Fibroblast of the conjunctiva (primary cell): Measurements from ENCODE around the gene HPD.
"Not testable (repeated sequence)": the region's sequence is repeated elsewhere in the genome, so short reads cannot be mapped to it uniquely, and the experiment has no call there.

ENCODE experiments used
- DNase-seq: peaks from one replicate; pipeline ENCODE4 v3.0.0-alpha.2; 2010; ENCODE audit warnings: low read depth

Gene HPD

DNA sequence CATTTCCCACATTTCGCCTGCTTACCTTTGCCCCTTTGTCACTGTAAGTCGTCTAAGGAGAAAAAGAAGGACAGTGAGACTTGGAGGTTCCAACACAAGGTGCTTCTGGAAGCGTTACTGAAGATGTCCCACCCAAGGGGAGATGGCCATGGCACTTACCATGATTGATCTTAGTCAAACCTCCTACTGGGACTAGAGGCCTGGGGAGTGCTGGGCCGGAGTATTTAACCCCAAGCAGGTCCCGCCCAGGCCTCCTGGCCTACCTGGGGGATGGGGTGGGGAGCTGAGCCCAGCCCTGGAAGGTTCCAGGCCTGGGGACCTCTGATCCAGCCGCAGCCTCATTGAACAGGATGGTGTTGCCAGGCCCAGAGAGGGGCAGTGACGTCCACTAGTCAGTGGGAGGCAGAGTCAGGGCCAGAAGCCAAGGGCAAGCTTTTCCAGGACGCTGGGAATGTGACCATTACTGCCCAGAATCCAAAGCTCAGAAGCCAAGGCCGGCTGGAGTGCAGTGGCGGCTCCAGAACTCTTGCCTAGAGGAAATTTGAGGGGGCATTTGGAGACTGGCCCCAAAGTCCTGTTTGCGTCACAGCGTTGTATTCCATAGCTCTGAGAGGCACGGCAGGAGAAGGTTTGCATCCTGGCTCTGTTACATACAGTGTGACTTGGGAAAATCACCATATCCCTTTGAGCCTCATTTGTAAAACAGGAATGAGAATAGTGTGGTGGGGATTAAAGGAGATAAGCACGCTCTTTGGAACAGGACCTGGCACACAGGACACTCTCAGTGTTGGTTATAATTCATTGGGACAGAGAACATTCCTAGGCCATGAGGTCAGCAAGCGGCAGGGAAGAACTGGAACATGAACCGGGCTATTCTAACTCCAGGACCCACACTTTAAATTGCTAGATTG is at the start of gene HPD:
Gene HPD (minus strand): TSS at position 198 of the 911 bp plus-strand sequence. CDS start 36 bp downstream, at position 162.
- peak; percentile 56 for DNase-seq

DNA sequence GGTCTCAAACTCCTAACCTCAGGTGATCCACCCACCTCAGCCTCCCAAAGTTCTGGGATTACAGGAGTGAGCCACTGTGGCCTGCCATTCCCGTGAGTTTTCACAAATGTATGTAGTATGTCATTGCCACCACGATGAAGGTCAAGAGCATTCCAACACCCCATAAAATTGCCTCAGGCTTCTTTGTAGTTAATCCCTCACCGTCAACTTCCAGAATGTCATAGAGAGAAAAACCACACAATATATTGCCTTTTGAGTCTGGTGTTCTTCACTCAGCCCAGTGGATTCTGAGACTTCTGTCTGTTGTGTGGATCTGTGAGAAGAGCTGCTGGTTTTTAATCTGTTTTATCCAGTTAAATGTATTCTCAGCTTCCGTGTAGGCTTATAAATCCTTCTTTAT is 47.1 kb upstream of the HPD start:
- no peak for DNase-seq

DNA sequence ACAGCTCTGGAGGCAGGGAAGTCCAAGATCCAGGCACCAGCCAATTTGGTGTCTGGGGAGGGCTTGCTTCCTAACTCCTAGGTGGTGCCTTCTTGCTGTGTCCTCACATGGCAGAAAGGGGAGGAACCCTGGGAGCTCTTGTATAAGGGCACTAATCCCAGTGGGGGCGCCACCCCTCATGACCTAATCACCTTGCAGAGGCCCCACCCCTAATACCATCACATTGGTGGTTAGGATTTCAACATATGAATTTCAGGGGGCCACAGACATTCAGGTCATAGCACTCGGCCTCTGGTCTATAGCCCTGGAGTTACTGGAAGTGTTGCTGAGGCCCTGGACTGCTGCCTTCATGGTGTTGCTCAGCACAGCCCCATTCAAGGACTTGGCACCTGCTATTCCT is 44.5 kb upstream of the HPD start:
- no peak for DNase-seq

GRCh38 chr12:121899590-121899989 is 40.9 kb upstream of the HPD start:
- no peak for DNase-seq

DNA sequence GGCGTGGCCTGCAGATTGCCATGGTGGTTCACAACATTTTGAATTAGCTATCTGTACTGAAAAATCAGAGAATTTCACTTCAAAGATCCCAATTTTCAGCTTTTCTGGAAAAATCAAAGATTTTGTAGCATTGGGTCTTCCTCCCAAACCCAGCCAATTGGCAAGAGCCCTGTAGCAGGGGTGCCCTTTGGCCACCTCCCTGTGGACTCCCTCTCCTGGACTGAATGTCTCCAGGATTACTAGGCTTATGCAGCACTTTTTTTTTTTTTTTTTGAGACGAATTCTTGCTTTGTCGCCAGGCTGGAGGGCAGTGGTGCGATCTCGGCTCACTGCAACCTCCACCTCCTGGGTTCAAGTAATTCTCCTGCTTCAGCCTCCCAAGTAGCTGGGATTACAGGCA is 39.6 kb upstream of the HPD start:
- no peak for DNase-seq

- DNase-seq: no peak
These were observed 36.0 kb upstream of the HPD start for GRCh38 chr12:121894633-121895032.

DNA sequence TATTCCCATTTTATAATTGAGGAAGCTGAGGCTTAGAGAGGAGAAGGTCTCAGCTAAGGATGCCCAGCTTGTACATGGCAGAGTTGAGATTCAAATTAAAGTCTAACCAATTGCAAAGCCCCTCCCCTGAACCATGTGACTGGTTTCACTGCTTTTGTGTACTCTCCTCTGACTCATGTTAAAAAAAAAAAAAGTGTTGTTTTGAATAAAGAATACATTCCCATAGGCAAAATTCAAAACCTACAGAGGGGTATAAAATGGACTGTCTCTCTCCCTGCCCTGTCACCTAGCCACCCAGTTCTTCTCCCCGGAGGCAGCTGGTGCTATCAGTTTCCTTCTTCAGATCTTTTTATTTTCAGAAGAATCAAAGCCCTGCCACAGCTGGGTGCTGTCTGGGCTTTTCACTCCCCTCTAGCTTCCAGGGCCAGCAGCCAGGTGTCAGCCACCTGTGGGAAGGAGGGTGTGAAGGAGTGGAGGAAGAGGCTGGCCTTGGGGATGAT is 35.4 kb upstream of the HPD start:
- no peak for DNase-seq

DNA sequence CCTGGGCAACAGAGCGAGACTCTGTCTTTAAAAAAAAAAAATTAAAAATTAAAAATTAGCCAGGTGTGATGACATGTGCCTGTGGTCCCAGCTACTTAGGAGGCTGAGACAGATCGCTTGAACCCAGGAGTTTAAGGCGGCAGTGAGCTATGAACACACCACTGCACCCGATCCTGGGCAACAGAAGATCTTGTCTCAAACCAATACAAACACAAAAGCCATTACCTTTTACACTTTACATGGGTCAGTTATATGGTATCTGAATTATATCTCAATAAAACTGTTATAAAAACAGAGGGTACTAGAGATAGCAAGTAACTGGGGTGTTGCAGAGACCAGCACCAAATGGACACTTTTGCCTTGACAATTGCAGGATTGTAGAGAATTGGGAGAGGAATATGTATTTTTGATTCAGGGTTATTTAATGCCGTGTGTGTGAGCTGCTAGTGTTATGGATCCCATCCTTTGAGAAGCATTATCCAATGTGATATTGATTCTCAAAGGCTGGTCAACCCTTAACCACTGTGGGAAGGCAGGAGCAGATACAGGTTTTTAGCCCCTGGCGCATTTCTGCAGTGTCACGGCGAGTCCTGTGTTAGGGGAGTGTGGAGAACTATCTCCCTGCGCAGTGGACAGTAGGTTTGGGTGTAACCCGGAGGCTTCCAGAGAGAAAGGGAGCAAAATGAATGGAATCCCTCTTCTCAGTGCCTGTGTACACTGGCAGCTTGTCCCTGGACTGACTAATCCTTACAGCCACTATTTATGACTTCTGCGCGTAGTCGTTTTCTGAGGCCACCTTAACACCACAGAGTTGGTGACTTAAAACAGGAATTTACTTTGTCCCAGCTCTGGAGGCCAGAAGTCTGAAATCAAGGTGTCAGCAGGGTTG is 34.3 kb upstream of the HPD start:
- no peak for DNase-seq

- not testable (repeated sequence) for DNase-seq
These were observed 31.0 kb upstream of the HPD start for GRCh38 chr12:121889661-121890060.

DNA sequence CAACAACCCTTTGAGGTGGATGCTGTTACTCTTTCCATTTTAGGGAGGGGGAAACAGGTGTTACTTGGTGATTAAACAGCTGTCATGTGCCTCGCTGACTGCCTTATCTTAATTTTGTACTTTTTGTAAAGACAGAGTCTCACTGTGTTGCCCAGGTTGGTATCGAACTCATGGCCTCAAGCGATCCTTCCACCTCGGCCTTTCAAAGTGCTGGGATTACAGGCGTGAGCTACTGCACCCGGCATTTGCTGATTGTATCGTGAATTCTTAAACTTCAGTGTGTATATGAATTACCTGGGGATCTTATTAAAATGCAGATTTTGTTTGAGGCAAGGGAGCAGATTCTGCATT is 30.6 kb upstream of the HPD start:
- no peak for DNase-seq

DNA sequence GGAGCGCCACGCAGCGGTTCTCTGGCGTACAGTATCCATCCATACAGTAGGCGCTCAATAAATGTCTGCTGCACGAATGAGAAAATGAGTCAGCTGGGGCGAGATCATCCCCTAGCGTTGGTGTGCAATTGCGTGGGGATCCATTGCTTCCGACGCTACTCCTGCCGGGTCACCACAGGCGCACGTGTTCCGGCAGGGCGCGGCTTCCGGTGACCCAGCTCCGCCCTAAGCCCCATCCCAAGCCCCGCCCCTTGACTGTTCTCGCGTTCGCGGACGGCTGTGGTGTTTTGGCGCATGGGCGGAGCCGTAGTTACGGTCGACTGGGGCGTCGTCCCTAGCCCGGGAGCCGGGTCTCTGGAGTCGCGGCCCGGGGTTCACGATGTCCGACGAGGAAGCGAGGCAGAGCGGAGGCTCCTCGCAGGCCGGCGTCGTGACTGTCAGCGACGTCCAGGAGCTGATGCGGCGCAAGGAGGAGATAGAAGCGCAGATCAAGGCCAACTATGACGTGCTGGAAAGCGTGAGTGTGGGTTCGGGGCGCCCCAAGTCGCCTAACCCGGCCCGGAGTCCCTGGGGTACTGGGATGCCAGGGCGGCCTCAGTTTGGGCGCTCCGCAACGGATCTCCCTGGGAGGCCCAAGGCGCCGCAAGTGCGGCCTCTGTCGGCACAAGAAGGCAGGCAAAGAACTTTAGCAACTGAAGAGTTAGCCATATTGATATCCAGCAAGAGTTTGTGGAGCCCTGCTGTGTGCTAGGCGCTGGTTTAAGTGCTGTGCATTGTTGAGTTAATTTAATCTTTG is 30.0 kb upstream of the HPD start, which contains the start of gene PSMD9:
Gene PSMD9 (plus strand): TSS at position 313 of the 796 bp plus-strand sequence. CDS start 67 bp downstream, at position 380.
- peak; percentile 97 for DNase-seq

- no peak for DNase-seq
These were observed 29.4 kb upstream of the HPD start for GRCh38 chr12:121888083-121888477.

DNA sequence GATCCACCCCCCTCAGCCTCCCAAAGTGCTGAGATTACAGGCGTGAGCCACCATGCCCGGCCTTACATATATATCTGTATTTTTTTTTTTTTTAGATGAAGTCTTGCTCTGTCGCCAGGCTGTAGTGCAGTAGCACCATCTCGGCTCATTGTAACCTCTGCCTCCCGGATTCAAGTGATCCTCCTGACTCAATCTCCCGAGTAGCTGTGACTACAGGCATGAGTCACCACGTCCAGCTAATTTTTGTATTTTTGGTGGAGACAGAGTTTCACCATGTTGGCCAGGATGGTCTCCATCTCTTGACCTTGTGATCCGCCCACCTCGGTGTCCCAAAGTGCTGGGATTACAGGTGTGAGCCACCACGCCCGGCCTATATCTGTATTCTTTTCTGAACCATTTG is 26.5 kb upstream of the HPD start:
- not testable (repeated sequence) for DNase-seq

GRCh38 chr12:121883315-121883660 is 24.6 kb upstream of the HPD start:
- DNase-seq: no peak

GRCh38 chr12:121876080-121876447 is 17.4 kb upstream of the HPD start:
- not testable (repeated sequence) for DNase-seq

GRCh38 chr12:121875582-121875981 is 16.9 kb upstream of the HPD start:
- no peak for DNase-seq

GRCh38 chr12:121874071-121874470 is 15.4 kb upstream of the HPD start:
- no peak for DNase-seq

- no peak for DNase-seq
These were observed 14.5 kb upstream of the HPD start for GRCh38 chr12:121873216-121873569.

DNA sequence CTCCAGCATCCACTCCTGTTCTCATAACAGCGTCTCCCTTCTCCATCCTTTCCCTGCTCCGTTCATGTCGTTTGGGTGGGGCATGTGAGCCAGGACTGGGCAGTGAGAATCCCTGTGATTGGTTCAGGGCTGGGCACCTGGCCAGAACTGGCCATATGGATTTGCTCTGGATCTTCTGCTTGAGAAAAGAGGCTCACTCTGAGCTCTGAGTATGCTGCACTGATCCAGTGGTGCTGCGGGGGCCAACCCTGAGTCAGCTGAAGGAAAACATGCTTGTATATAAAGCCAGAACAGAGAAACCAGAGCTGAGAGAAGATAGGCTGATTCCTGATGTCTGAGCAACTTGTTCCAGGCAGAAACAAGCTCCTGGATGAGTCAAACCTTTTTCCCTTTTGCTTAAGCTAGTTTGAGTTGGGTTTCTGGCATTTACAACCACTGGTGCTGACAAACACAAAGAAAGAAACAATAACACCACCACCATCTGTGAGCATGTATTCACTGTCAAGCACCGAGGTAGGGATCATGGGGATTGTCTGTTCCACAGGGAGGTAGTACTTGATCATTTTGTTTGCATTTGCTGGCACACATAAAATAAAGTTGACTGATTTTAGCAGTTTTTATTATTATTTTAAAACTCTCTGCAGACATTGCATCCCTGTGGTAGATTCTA is 14.0 kb upstream of the HPD start:
- peak; percentile 93 for DNase-seq

DNA sequence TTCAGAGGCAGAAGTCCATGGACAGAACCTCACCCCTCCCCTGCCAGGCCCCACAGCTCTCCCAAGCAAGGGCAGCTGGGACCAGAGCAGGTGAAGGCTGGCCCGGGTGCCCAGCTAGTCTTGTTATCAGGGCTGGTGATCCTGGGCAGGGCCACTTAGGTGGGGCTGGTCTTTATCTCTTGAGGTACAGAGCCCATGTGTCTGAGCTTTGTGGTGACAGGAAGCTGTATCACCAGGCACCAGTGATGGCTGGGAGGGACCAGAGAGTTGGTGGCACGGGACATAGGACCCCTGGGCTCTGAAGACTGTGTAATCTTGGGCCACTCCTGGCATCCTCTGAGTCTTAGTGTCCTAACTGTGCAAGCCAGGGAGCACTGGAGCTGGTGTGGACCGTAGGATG is 12.8 kb upstream of the HPD start:
- no peak for DNase-seq

DNA sequence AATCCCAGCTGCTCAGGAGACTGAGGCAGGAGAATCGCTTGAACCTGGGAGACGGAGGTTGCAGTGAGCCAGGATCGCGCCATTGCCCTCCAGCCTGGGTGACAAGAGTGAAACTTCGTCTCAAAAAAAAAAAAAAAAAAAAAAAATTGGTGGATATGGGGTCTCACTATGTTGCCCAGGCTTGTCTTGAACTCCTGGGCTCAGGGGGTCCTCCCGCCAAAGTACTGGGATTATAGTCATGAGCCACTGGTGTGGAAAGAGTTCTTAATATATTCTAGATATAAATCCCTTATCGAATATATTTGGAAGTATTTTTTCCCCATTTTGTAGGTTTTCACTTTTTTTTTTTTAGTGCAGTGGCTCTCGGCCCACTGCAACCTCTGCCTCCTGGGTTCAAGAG is 10.6 kb upstream of the HPD start:
- DNase-seq: not testable (repeated sequence)

- peak; percentile 24 for DNase-seq
These were observed 7.7 kb upstream of the HPD start for GRCh38 chr12:121866331-121866730.
